Measurements from ENCODE around the gene APOA5. TPM values are rescaled to one million over a fixed set of nuclear protein-coding genes. Genes with fewer than 3 reads are reported as not detected.

APOA5 gene
- total and polyA plus RNA-seq, 2 of the 13 experiments (the other 11 are each of a cell fraction or from before 2014, with no cell fraction given) = 44.0 to 49.1 TPM

DNA sequence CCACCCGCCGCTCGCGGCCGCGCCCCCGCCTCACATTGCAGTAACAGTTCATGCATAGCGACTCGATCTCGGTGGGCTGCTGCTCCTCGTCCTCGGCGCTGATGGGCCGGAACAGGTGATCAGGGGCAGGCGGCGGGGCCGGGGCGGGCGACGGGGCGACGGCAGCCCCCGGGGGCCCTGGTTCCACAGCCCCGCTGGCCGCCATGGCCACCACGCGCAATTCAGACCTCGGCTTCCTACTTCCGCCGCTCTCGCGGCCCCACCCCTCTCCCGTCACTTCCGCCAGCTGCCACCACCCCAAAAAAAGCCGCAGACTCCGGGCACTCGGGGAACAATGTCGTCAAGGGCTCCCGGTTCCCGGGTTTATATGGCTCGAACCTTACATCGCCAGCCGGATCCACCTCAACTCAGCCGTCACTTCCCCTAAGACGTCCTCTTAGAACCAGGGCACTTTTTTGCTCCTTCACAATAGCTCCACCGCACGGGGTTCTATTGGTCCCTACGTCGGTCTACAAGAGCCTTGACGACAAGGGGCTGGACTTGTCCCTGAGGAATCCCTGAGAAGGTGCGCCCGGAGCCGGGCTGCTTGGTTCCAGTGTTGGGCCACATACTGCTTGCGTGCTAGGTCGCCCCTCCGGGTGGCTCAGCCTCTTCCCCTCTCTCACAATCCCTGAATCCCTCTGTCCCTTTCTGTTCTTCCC, 3.7 kb downstream of the APOA5 start, which contains the start of gene ZPR1 (continued):
- TF ChIP-seq SSRP1 (CRISPR knock-in tag; IDR thresholded peaks at IDR 0.05) (no peak), KDM4B (CRISPR knock-in tag; IDR thresholded peaks at IDR 0.05) (0 out of 2 replicates have a peak, but pooled peaks have one; percentile 47), NFIC (IDR thresholded peaks at IDR 0.05; ENCODE audit: low read length) (no peak), KLF12 (CRISPR knock-in tag; IDR thresholded peaks at IDR 0.05; ENCODE audit: borderline replicate concordance) (peak; percentile 77; the same call in 1 of the 2 replicates), NAIF1 (CRISPR knock-in tag; IDR thresholded peaks at IDR 0.05; ENCODE audit: borderline replicate concordance) (peak; percentile 72; the same call in 1 of the 2 replicates), ZC3H13 (CRISPR knock-in tag; IDR thresholded peaks at IDR 0.05) (peak; percentile 96), ZNF790 (CRISPR knock-in tag; IDR thresholded peaks at IDR 0.05; ENCODE audit: borderline replicate concordance) (no peak), ZNF678 (CRISPR knock-in tag; IDR thresholded peaks at IDR 0.05) (no peak), CHD2 (IDR thresholded peaks at IDR 0.05; ENCODE audit: low read depth, low read length) (no peak), ZNF44 (CRISPR knock-in tag; IDR thresholded peaks at IDR 0.05) (no peak), GLI4 (CRISPR knock-in tag; IDR thresholded peaks at IDR 0.05; ENCODE audit: borderline replicate concordance) (no peak), TBX2 (CRISPR knock-in tag; IDR thresholded peaks at IDR 0.05; ENCODE audit: borderline replicate concordance) (no peak; the same call in 1 of the 2 replicates), EED (CRISPR knock-in tag; IDR thresholded peaks at IDR 0.05) (no peak), ZSCAN21 (CRISPR knock-in tag; IDR thresholded peaks at IDR 0.05; ENCODE audit: borderline replicate concordance) (no peak)
- TF ChIP-seq, protein P1, sequence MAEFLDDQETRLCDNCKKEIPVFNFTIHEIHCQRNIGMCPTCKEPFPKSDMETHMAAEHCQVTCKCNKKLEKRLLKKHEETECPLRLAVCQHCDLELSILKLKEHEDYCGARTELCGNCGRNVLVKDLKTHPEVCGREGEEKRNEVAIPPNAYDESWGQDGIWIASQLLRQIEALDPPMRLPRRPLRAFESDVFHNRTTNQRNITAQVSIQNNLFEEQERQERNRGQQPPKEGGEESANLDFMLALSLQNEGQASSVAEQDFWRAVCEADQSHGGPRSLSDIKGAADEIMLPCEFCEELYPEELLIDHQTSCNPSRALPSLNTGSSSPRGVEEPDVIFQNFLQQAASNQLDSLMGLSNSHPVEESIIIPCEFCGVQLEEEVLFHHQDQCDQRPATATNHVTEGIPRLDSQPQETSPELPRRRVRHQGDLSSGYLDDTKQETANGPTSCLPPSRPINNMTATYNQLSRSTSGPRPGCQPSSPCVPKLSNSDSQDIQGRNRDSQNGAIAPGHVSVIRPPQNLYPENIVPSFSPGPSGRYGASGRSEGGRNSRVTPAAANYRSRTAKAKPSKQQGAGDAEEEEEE (CRISPR knock-in tag; IDR thresholded peaks at IDR 0.05; ENCODE audit: borderline replicate concordance) = no peak
- TF ChIP-seq, protein P2, sequence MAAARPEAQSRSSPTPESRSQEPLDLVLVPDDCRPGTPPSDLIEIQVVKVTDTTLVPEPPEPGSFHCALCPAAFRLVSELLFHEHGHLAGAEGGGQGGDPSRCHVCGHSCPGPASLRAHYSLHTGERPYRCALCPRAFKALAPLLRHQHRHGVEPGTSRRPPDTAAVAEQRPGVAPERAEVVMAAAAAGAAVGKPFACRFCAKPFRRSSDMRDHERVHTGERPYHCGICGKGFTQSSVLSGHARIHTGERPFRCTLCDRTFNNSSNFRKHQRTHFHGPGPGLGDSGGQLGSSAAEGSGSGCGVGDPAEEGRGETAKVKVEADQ (CRISPR knock-in tag; IDR thresholded peaks at IDR 0.05; ENCODE audit: borderline replicate concordance) = no peak
- TF ChIP-seq, protein P3, sequence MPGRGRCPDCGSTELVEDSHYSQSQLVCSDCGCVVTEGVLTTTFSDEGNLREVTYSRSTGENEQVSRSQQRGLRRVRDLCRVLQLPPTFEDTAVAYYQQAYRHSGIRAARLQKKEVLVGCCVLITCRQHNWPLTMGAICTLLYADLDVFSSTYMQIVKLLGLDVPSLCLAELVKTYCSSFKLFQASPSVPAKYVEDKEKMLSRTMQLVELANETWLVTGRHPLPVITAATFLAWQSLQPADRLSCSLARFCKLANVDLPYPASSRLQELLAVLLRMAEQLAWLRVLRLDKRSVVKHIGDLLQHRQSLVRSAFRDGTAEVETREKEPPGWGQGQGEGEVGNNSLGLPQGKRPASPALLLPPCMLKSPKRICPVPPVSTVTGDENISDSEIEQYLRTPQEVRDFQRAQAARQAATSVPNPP (CRISPR knock-in tag; IDR thresholded peaks at IDR 0.05) = no peak
- TF ChIP-seq, protein P4, sequence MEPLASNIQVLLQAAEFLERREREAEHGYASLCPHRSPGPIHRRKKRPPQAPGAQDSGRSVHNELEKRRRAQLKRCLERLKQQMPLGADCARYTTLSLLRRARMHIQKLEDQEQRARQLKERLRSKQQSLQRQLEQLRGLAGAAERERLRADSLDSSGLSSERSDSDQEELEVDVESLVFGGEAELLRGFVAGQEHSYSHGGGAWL (CRISPR knock-in tag; IDR thresholded peaks at IDR 0.05) = peak; percentile 89
- TF ChIP-seq, protein P5, sequence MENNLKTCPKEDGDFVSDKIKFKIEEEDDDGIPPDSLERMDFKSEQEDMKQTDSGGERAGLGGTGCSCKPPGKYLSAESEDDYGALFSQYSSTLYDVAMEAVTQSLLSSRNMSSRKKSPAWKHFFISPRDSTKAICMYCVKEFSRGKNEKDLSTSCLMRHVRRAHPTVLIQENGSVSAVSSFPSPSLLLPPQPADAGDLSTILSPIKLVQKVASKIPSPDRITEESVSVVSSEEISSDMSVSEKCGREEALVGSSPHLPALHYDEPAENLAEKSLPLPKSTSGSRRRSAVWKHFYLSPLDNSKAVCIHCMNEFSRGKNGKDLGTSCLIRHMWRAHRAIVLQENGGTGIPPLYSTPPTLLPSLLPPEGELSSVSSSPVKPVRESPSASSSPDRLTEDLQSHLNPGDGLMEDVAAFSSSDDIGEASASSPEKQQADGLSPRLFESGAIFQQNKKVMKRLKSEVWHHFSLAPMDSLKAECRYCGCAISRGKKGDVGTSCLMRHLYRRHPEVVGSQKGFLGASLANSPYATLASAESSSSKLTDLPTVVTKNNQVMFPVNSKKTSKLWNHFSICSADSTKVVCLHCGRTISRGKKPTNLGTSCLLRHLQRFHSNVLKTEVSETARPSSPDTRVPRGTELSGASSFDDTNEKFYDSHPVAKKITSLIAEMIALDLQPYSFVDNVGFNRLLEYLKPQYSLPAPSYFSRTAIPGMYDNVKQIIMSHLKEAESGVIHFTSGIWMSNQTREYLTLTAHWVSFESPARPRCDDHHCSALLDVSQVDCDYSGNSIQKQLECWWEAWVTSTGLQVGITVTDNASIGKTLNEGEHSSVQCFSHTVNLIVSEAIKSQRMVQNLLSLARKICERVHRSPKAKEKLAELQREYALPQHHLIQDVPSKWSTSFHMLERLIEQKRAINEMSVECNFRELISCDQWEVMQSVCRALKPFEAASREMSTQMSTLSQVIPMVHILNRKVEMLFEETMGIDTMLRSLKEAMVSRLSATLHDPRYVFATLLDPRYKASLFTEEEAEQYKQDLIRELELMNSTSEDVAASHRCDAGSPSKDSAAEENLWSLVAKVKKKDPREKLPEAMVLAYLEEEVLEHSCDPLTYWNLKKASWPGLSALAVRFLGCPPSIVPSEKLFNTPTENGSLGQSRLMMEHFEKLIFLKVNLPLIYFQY (CRISPR knock-in tag; IDR thresholded peaks at IDR 0.05; ENCODE audit: borderline replicate concordance) = no peak

Data from HepG2 (cell line).